Stimulated activated CD8-positive, alpha-beta memory T cell treated with anti-CD3 and anti-CD28 coated beads, Interleukin-12 subunit alpha, Interleukin-12 subunit beta, amount 100 ng/mL, for 4 hours (primary cell): ENCODE measurements around the gene CCZ1.
"Not testable (repeated sequence)": the region's sequence is repeated elsewhere in the genome, so short reads cannot be mapped to it uniquely, and the experiment has no call there.

Experiments used
- DNase-seq: peaks from one replicate; pipeline ENCODE4 v3.0.0-alpha.2; 2020; ENCODE audit warnings: low read depth

CCZ1 gene

GRCh38 chr7:5916529-5916928, 18.0 kb downstream of the CCZ1 start:
- DNase-seq, result not testable (repeated sequence)

GRCh38 chr7:5924180-5924579, 25.6 kb downstream of the CCZ1 start:
- DNase-seq, result not testable (repeated sequence)

- not testable (repeated sequence) for DNase-seq
Observed at GRCh38 chr7:5924630-5925029, 26.1 kb downstream of the CCZ1 start.

- not testable (repeated sequence) for DNase-seq
Observed at GRCh38 chr7:5926263-5926870, 27.8 kb downstream of the CCZ1 start.

GRCh38 chr7:5930290-5930689, 31.8 kb downstream of the CCZ1 start:
- not testable (repeated sequence) for DNase-seq

GRCh38 chr7:5931250-5931649, 32.7 kb downstream of the CCZ1 start:
- not testable (repeated sequence) for DNase-seq

- not testable (repeated sequence) for DNase-seq
Observed at GRCh38 chr7:5931905-5932644, 33.5 kb downstream of the CCZ1 start.

GRCh38 chr7:5934945-5935450, 36.5 kb downstream of the CCZ1 start:
- not testable (repeated sequence) for DNase-seq

- DNase-seq, result not testable (repeated sequence)
Observed at GRCh38 chr7:5963205-5963604, 64.7 kb downstream of the CCZ1 start.

GRCh38 chr7:5963810-5964209, 65.3 kb downstream of the CCZ1 start:
- DNase-seq, result not testable (repeated sequence)

GRCh38 chr7:5970347-5970911, 71.9 kb downstream of the CCZ1 start, which contains the start of gene RSPH10B:
TSS of gene RSPH10B (minus strand) at chr7:5970689. CDS start at chr7:5967116, 3,573 bp downstream.
- not testable (repeated sequence) for DNase-seq

GRCh38 chr7:5973580-5973979, 75.0 kb downstream of the CCZ1 start:
- DNase-seq, result not testable (repeated sequence)
